Transverse colon (tissue), 4 donors: Measurements from ENCODE around the gene SMDT1.
"Not testable (repeated sequence)": the region's sequence is repeated elsewhere in the genome, so short reads cannot be mapped to it uniquely, and the experiment has no call there.

ENCODE experiments used
- EP300 ChIP-seq: sonication (generic); formaldehyde crosslinking; IDR thresholded peaks from one replicate; pipeline ENCODE4 v1.6.1; 2017; ENCODE audit warnings: antibody characterized with exemption, low read depth
- POLR2AphosphoS5 ChIP-seq, 3 donors: sonication (generic); formaldehyde crosslinking; IDR thresholded peaks; one replicate each; pipeline ENCODE4 v1.6.1; 2016; ENCODE audit warnings: antibody characterized with exemption in 3 of 3
- TF ChIP-seq, protein P1 (sequence below), 5 experiments: fragments of 200-600 bp in 3 of 5; fragments of 450-650 bp in 2 of 5; sonication (generic) in 3 of 5; IDR thresholded peaks; 1 replicate in 2 of 5; 2 replicates in 3 of 5; pipeline ENCODE4 v1.5.1; 2016 to 2017; ENCODE audit warnings: antibody characterized with exemption in 5 of 5, inconsistent platforms in 3 of 5, mild to moderate bottlenecking in 2 of 5, moderate library complexity in 1 of 5

DNA sequence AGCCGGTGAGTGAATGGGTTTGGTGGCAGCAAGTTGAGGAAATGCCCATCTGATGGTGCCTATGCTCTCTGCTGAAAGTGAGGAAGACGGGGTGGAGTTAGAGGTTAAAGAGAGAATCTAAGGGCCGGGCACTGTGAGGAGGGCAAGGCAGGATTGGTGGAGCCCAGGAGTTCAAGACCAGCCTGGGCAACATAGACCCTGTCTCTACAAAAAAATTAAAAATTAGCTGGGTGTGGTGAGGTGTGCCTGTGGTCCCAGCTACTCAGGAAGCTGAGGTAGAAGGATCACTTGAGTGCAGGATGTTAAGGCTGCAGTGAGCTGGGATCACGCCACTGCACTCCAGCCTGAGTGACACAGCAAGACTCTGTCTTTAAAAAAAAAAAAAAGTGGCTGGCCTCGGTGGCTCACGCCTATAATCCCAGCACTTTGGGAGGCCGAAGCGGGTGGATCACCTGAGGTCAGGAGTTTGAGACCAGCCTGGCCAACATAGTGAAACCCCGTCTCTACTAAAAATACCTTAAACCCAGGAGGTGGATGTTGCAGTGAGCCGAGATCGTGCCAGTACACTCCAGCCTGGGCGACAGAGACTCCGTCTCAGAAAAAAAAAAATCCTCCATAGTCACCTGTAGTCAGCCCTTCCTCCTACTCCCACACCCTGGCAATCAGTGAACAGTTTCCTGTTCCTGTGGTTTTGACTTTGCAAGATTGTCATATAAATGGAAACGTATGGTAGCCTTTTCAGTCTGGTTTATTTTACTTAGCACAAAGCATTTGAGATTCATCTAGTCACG, 40.9 kb downstream of the SMDT1 start:
- TF ChIP-seq, protein P1, sequence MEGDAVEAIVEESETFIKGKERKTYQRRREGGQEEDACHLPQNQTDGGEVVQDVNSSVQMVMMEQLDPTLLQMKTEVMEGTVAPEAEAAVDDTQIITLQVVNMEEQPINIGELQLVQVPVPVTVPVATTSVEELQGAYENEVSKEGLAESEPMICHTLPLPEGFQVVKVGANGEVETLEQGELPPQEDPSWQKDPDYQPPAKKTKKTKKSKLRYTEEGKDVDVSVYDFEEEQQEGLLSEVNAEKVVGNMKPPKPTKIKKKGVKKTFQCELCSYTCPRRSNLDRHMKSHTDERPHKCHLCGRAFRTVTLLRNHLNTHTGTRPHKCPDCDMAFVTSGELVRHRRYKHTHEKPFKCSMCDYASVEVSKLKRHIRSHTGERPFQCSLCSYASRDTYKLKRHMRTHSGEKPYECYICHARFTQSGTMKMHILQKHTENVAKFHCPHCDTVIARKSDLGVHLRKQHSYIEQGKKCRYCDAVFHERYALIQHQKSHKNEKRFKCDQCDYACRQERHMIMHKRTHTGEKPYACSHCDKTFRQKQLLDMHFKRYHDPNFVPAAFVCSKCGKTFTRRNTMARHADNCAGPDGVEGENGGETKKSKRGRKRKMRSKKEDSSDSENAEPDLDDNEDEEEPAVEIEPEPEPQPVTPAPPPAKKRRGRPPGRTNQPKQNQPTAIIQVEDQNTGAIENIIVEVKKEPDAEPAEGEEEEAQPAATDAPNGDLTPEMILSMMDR (IDR thresholded peaks at IDR 0.05), result not testable (repeated sequence)
- not testable (repeated sequence) for TF ChIP-seq POLR2AphosphoS5 (IDR thresholded peaks at IDR 0.05); EP300
